Right ventricle myocardium inferior (tissue), 1 donor: ENCODE measurements around the gene FEZ2. TPM values are rescaled to one million over a fixed set of nuclear protein-coding genes. Genes with fewer than 3 reads are reported as not detected.

Experiments
- ATAC-seq: fragments of 200-7000 bp; cut with Tn5 transposase; one replicate; pipeline ENCODE4 v1.9.1; 2020; ENCODE audit warnings: mild to moderate bottlenecking, moderate library complexity
- DNase-seq: peaks from one replicate; pipeline ENCODE4 v3.0.0; 2021; ENCODE audit errors: missing footprints
- intact Hi-C: fragments of 100-400 bp; cut with DNase I; formaldehyde crosslinking; loops from one replicate; pipeline ENCODE4 v1.11.0; 2022
- total RNA-seq: library from RNA; stranded (reverse); fragmentation: NEBNext Ultra II Directional; extraction: Animal tissue kit (Norgen Biotek cat#: 25700); gene quantifications from one replicate; pipeline ENCODE4 v1.2.1, GENCODE V29; 2021
- donor health status: DM: no; HTN: yes; CAD: no; lungs with severe emphysema.

FEZ2 gene
- total RNA-seq, 1 donor from 2014 or later = 36.0 TPM

- intact Hi-C loops = no loop called here
Measured at GRCh38 chr2:36512705-36513104, 85.3 kb downstream of the FEZ2 start.

DNA sequence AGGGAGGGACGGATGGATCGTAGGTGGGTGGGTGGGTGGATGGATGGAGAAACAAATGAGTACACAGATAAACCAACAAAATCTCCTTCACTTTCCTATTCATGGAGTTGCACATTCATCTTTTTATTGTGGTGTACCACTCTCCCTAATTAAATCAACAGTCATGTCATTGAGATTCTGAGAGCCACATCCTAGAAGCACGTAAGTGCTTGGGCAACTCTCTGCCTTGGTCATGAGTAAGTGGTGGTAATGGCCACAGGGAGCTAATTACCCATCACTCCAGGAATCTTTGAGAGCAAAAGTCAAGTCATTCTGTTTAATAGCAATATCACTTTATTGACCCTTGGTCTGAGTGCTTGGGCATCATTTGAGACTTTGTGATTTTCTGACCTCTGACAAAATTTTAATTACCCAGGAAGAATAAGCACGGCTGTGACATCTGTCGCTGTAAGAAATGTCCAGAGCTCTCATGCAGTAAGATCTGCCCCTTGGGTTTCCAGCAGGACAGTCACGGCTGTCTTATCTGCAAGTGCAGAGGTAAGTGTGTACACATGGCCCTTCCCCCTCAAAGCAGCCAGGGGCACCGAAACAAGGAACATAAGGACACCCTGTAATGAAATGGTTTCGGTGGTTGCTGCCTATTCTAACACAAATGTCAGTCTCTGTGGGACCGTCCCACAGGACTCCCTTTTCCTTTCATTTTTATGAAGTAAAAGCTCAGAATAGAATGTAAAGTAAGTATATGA lies 85.9 kb downstream of the FEZ2 start:
- ATAC-seq (no peak), DNase-seq (no peak)
- intact Hi-C loops = no loop called here

More at GRCh38 chr2:36512705-36513104, 85.3 kb downstream of the FEZ2 start:
- ATAC-seq (no peak), DNase-seq (no peak)

DNA sequence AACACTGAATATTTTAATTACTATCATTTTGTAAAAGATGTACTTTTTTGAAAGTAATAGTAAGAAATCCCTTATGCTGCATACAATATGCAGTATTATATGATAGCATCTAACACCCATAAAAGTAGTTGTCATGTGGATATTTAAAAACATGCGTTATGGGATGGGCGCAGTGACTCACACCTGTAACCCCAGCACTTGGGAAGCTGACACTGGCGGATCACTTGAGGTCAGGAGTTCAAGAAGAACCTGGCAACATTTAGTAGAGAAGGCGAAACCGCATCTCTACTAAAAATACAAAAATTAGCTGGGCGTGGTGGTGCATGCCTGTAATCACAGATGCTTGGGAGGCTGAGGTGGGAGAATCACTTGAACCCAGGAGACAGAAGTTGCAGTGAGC lies 88.9 kb downstream of the FEZ2 start:
- intact Hi-C loops = no loop called here
- ATAC-seq (no peak), DNase-seq (no peak)

DNA sequence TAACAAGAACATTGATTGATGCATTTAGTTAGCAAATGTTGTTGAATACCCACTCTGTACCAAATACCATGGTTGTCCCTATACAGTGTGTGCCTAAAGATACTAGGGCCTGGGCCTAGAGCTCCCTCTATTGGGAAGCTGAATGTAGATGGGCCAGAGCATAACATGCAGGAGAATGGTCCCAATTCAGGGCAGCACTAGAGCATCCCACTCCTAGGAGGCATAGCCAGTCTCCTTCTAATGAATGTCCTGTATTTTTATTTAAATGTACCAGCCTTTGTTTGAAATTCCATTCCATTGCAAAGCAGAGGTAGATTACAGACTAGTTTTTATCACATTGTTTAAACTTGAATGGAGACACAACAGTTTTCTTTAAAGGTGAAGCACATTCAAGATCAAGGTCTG lies 90.6 kb downstream of the FEZ2 start:
- intact Hi-C loops = loop anchor here (1.0 kb wide), 1 partner anchor 152 kb away; the partner anchor contains the start of gene CRIM1
- no peak for DNase-seq

More for the DNA sequence above, 90.6 kb downstream of the FEZ2 start:
- peak; percentile 92 for ATAC-seq

Other genes with a start within 250 kb of the FEZ2 start
- gene CRIM1, start 242.4 kb downstream of the FEZ2 start, total RNA-seq = 21.7 TPM
- gene VIT, start 98.5 kb upstream of the FEZ2 start, total RNA-seq = 21.6 TPM